ENCODE data around the gene SDK1.

SDK1 gene

DNA sequence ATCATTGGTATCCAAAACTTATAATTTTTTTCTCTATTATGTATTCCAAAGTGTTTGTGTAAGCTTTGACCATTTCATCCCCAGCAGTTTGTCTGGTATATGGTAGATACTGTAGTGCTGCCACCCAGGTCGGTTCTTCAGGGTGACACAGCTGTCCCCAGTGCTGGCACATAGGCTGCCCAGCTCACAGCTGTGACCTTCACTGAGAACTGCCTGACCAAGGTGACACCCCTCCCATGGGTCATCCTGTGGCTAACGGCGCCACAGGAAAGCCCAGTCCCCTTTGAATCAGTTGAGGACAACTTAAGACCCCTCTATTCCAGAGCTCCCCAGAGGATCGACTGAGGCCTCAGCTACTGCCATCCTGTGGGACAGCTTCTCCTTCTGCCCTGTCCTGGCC lies 736.8 kb downstream of the SDK1 start:
- TF ChIP-seq, protein P1, sequence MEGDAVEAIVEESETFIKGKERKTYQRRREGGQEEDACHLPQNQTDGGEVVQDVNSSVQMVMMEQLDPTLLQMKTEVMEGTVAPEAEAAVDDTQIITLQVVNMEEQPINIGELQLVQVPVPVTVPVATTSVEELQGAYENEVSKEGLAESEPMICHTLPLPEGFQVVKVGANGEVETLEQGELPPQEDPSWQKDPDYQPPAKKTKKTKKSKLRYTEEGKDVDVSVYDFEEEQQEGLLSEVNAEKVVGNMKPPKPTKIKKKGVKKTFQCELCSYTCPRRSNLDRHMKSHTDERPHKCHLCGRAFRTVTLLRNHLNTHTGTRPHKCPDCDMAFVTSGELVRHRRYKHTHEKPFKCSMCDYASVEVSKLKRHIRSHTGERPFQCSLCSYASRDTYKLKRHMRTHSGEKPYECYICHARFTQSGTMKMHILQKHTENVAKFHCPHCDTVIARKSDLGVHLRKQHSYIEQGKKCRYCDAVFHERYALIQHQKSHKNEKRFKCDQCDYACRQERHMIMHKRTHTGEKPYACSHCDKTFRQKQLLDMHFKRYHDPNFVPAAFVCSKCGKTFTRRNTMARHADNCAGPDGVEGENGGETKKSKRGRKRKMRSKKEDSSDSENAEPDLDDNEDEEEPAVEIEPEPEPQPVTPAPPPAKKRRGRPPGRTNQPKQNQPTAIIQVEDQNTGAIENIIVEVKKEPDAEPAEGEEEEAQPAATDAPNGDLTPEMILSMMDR (conservative IDR thresholded peaks at IDR 0.05), result no peak
- TF ChIP-seq ZFX (IDR thresholded peaks at IDR 0.05), result no peak

DNA sequence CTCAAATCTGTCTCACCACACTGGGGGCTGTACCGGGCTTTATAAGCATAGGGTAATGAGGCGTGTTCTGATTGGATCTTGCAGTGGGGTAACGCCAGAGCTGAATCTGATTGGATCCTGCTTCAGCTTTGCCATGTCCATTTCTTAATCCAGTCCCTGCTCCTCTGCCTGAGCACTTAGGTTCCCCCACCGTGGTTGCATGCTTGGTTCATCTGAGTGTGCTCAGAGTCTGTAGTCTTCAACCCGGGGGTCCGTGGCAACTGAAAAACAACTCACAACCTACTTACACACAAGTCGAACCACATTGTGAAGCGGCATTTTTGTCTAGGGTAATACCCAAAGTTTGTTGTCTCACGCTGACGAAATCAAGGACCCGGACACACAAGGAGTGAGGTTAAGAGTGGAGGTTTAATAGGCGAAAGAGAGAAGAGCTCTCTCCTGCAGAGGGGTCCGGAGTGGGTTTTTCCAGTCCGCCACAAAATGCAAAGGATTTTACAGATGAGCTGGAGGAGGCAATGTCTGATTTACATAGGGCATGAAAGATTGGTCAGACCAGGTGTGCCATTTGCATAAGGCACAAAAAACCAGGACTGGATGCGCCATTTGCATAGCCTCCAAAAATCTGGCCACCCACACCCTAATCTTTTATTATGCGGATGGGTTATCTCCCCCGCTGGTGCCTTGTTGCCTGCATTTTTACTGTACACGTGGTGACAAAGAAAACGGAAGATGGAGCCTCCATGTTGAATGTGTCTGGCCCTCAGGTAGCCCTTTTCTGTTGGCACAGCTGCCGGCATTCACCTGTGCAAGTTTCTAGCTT lies 739.3 kb downstream of the SDK1 start:
- H3K27ac ChIP-seq, result no peak overlapping the region
- no peak for TF ChIP-seq ZFX (IDR thresholded peaks at IDR 0.05)
- TF ChIP-seq, protein P1 (conservative IDR thresholded peaks at IDR 0.05), result no peak

More for the DNA sequence above, 736.8 kb downstream of the SDK1 start:
- H3K27ac ChIP-seq, result no peak overlapping the region

DNA sequence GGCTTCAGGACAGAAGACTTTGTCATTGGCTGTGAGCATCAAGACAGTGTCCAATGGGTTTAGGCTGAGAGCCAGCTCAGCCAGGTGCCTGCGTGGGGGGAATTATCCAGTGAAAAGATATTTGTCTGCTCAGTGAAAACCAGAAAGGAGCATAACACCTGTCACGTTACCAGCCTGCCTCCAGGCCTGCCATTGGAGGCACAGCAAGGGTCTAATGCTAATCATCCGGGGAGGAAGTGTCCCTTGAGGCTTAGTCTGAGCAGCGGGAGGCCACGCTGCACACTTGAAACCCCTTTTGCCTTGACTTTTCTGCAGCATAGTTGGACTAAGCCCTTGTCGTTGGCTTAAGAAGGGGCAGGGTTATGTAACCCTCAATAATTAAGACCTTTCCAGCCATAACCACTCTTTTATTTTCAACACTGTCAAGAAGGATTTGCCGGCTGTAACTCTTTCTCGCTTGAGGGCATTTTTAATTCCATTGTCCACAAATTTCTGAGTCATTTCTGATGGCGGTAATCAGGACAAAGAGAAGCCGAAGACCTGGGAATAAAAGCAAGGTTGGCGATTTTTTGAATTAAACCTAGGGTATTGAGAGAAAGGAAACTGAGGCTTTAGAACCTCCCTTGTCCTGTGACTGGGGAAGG lies 741.5 kb downstream of the SDK1 start:
- TF ChIP-seq, protein P1 (conservative IDR thresholded peaks at IDR 0.05), result no peak
- no peak for TF ChIP-seq ZFX (IDR thresholded peaks at IDR 0.05)
- H3K27ac ChIP-seq, result no peak overlapping the region

DNA sequence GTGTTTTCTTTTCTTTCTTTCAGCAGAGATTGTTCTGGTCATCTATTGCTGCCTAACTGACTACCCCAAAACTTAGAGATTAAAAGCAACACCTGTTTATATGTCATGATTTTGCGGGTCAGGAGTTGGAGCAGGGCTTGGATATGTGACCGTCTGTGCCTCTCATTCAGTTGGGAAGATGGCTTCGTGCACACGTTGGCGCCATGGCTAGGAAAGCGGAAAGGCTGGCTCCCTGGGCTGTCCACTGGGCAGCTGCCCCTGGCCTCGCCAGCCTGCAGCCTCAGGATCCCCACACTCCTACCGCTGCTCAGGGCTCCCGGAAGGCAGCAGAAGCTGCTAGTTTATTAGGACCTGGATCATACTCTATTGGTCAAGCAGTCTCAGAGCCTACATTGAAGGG lies 742.9 kb downstream of the SDK1 start:
- no peak overlapping the region for H3K27ac ChIP-seq
- no peak for TF ChIP-seq ZFX (IDR thresholded peaks at IDR 0.05)
- TF ChIP-seq, protein P1 (conservative IDR thresholded peaks at IDR 0.05), result no peak

DNA sequence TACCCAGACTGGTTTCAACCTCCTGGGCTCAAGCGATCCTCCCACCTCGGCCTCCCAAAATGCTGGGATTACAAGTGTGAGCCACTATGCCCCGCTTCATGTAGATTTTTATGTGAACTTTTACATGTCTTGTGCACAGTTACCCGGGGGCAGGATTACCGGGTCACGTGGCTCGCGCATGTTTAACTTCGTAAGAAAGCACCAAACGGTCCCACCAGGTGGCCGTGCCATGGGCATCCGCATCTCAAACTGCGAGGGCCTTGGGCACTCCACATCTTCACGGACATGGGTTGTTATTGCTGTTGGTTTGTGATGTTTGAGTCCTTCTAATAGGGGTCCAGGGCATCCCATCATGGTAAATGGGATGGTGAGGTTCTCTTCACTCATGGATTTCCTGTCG lies 744.4 kb downstream of the SDK1 start:
- H3K27ac ChIP-seq, result no peak overlapping the region
- TF ChIP-seq ZFX (IDR thresholded peaks at IDR 0.05), result no peak

DNA sequence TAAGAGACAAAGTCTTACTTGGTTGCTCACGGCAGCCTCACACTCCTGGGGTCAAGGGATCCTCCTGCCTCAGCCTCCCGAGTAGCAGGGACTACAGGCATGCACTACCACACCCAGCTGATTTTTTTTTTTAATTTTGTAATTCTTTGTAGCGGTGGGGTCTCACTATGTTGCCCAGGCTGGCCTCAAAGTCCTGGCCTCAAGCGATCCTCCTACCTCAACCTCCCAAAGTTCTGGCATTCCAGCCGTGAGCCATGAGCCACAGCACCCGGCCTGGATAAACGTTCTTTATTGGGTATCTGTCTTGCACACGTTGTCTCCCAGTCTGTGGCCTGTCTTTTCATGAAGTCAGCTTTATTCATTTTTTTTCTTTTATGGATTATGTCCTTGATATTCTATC lies 744.9 kb downstream of the SDK1 start:
- no peak for TF ChIP-seq ZFX (IDR thresholded peaks at IDR 0.05)
- no peak overlapping the region for H3K27ac ChIP-seq

DNA sequence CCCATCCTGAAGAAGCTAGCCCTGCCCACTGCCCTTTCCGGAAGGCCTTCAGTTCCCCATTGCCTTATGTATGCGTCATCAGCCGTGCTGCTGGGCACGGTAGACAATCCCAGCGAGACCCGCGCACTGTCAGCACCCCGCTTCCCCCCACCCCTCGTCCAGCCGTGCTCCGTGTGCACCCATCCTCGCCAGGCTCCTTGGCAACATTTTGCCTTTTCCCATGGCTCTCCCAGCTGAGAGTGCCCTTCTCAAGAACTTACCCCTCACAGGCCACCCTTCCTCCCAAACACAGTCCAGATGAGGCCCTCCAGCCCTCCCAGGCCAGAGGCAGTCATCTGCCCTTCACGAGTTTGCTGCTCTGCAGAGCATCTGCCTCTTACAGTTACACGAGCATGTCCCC lies 747.3 kb downstream of the SDK1 start:
- no peak overlapping the region for H3K27ac ChIP-seq
- TF ChIP-seq ZFX (IDR thresholded peaks at IDR 0.05), result no peak

DNA sequence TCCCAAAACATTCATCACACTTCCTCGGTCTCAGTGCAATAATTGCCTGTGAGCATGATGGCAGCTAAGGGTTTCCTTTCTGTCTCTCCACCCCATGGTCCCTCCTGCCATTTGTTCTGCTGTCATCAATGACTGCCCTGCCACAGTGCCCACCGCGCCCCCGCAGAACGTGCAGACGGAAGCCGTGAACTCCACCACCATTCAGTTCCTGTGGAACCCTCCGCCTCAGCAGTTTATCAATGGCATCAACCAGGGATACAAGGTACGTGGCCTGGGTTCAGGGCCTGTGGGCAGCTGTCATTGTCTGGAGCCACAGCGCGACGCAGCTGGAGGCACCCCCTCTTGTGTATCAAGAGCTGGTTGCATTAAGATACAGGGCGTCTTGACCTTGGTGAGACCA lies 748.1 kb downstream of the SDK1 start:
- TF ChIP-seq ZFX (IDR thresholded peaks at IDR 0.05), result no peak
- TF ChIP-seq, protein P1 (conservative IDR thresholded peaks at IDR 0.05), result no peak
- H3K27ac ChIP-seq, result no peak overlapping the region

DNA sequence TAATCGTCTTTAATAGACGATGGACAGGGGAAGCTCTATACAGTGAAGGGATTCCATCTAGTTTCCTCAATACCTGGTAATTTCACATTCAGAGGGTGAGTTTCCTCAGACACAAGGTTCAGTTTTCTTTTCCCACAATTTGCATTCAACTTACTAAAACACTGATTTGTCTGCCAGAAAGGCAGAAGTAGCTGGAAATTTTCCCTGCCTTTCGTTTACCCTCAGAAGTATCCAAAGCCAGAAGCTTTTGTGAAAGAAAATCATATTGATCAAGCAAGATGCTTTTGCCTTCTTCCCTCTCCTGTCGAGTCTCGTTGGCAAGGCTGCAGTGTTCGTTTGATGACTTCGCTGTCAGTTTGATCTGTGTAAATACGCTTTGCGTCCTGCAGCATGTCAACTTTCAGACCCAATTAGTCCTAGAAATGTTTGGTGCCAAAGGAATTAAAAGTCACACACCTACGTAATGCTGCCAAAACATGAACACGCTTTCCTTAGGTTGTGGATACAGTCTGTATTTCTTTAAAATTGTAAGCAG lies 749.1 kb downstream of the SDK1 start:
- TF ChIP-seq, protein P1 (conservative IDR thresholded peaks at IDR 0.05), result no peak
- no peak for TF ChIP-seq ZFX (IDR thresholded peaks at IDR 0.05)
- H3K27ac ChIP-seq, result no peak overlapping the region
